ENCODE results near the gene MRC2.

The MRC2 gene

DNA sequence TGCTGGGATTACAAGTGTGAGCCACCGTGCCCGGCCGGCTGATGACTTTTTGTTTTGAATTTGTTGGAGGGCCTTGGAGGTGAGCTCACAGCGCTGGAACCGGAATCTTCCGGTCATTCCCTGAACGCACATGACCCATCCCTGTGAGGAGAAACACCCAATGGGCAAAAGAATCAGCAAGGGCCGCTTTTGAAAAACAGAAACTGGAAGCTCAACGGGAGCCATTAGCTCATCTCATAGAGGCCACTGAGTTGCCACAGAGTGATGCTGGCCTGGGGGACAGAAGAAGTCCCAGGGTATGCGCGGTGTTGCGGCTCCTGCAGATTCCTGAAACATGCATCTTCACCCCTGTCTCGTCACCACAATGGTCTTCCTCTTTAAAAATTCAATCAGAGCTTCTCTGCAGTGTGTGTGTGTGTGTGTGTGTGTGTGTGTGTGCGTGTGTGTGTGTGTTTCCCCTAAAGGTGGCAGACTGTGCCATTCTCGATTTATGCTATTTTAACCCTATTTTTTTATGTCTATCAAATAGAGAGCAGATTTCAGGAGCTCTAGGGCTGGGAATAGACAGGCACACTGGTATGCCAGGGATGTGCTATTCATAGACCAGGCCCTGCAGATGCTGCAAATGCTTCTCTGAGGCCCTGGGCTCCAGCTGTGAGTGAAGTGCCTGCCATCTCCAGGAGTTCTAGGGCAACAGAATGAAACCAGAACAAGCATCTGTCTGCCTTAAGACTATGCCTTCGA lies 112.3 kb downstream of the MRC2 start:
- Histone ChIP-seq H3K4me1 (no peaks in the 10 kb centered on the region), H3K36me3 (no peaks in the 10 kb centered on the region), H3K9me3 (no peaks in the 10 kb centered on the region), H3K27me3 (no peaks in the 10 kb centered on the region), H3K4me3 (ENCODE audit: low read depth, low read length) (no peak overlapping the region)
- no peak for DNase-seq
- TF ChIP-seq, protein P1, sequence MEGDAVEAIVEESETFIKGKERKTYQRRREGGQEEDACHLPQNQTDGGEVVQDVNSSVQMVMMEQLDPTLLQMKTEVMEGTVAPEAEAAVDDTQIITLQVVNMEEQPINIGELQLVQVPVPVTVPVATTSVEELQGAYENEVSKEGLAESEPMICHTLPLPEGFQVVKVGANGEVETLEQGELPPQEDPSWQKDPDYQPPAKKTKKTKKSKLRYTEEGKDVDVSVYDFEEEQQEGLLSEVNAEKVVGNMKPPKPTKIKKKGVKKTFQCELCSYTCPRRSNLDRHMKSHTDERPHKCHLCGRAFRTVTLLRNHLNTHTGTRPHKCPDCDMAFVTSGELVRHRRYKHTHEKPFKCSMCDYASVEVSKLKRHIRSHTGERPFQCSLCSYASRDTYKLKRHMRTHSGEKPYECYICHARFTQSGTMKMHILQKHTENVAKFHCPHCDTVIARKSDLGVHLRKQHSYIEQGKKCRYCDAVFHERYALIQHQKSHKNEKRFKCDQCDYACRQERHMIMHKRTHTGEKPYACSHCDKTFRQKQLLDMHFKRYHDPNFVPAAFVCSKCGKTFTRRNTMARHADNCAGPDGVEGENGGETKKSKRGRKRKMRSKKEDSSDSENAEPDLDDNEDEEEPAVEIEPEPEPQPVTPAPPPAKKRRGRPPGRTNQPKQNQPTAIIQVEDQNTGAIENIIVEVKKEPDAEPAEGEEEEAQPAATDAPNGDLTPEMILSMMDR (IDR thresholded peaks at IDR 0.05; ENCODE audit: low read depth, low read length): no peak

DNA sequence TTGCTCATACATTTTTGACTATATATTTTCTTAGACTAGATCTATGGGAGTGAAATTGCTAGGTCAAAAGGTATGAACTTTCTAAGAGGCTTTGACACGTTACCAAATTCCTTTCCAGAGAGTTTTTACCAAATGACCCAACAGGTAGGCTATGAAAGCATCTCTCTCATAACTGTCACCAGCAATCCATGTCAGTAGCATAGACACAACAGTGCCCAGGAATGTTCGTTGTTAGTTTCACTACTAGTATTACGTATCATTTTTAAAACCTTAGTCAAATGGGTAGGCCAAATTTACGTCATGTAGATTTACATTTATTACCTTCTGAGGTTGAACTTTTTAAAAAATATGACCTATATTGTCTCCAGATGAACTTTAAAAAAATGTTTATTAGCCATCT lies 113.8 kb downstream of the MRC2 start:
- H3K36me3 ChIP-seq: no peaks in the 10 kb centered on the region
- TF ChIP-seq, protein P1 (IDR thresholded peaks at IDR 0.05; ENCODE audit: low read depth, low read length): no peak
- H3K4me1 ChIP-seq: no peaks in the 10 kb centered on the region
- no peaks in the 10 kb centered on the region for H3K27me3 ChIP-seq
- no peak for DNase-seq
- no peak overlapping the region for H3K4me3 ChIP-seq (ENCODE audit: low read depth, low read length)
- no peaks in the 10 kb centered on the region for H3K9me3 ChIP-seq

All from BE2C (cell line).